Activated CD4-positive, alpha-beta T cell treated with anti-CD3 and anti-CD28 coated beads, Interleukin-2, amount 10 ng/mL, durations not matched to agents 7 days and 5 days (primary cell): ENCODE data around the gene RPP30. TPM values are rescaled to one million over a fixed set of nuclear protein-coding genes. Genes with fewer than 3 reads are reported as not detected.
"Not testable (repeated sequence)": the region's sequence is repeated elsewhere in the genome, so short reads cannot be mapped to it uniquely, and the experiment has no call there.

Experiments used
- CTCF ChIA-PET: fragments of 350-600 bp; sonication (Branson Sonifier 250); formaldehyde crosslinking; loops from one replicate; lab custom pipeline; 2021; ENCODE audit warnings: antibody characterized with exemption; lab: Charles Lee
- POLR2A ChIA-PET: fragments of 350-600 bp; sonication (Branson Sonifier 250); formaldehyde crosslinking; loops from one replicate; lab custom pipeline; 2021; ENCODE audit warnings: antibody characterized with exemption; lab: Charles Lee
- DNase-seq: peaks from one replicate; pipeline ENCODE4 v3.0.0-alpha.2; 2020
- H3K27ac Mint-ChIP-seq: one replicate; pipeline ENCODE4 v1.8.0; 2021; ENCODE audit warnings: mild to moderate bottlenecking, moderate library complexity, mixed read lengths
- H3K27me3 Mint-ChIP-seq: one replicate; pipeline ENCODE4 v1.8.0; 2021; ENCODE audit warnings: mixed read lengths
- H3K36me3 Mint-ChIP-seq: one replicate; pipeline ENCODE4 v1.8.0; 2021; ENCODE audit warnings: low read depth, mixed read lengths
- H3K4me1 Mint-ChIP-seq: one replicate; pipeline ENCODE4 v1.8.0; 2021; ENCODE audit warnings: mixed read lengths
- H3K4me3 Mint-ChIP-seq: one replicate; pipeline ENCODE4 v1.8.0; 2021; ENCODE audit warnings: mild to moderate bottlenecking, moderate library complexity, mixed read lengths
- H3K9me3 Mint-ChIP-seq: one replicate; pipeline ENCODE4 v1.8.0; 2021; ENCODE audit warnings: mixed read lengths
- total RNA-seq, 2 experiments: library from RNA; stranded (reverse); gene quantifications; one replicate each; pipeline ENCODE4 v1.2.3, GENCODE V29; 2021

Gene RPP30
- total RNA-seq, 2 experiments from 2014 or later = 48.9 to 60.2 TPM

DNA sequence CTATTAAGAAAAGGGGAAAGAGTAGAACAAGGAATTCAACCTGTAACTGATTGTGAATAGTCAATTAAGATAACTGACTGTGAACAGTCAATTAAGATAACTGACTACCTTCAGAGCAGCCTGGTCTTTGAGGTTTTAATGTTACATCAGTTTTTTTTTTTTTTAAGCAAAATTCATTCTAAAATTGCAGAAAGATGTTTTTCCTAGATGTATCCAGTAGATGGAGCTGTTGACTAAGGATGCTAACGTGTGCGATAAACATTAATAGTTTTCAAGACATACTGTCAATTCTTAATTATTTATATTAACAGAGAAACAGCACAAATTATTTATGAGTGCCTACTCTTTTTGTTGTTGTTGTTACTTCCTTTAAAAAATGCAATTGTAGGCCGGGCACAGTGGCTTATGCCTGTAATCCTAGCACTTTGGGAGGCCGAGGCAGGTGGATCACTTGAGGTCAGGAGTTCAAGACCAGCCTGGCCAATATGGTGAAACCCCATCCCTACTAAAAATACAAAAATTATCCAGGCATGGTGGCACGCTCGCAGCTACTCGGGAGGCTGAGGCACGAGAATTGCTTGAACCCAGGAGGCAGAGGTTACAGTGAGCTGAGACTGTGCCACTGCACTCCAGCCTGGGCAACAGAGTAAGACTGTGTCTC, 8.4 kb downstream of the RPP30 start:
- H3K4me3 Mint-ChIP-seq, DNase-seq, H3K27ac Mint-ChIP-seq, POLR2A ChIA-PET, H3K4me1 Mint-ChIP-seq, H3K27me3 Mint-ChIP-seq, H3K9me3 Mint-ChIP-seq: not testable (repeated sequence)
- peaks cover 31% of the 10 kb centered on the region for H3K36me3 Mint-ChIP-seq
- CTCF ChIA-PET = interaction anchor here (0.6 to 1.6 kb wide), 8 partner anchors 10 to 1042 kb away, joined by 3 to 7 read pairs (median 4); no protein-coding TSS in a partner anchor

- CTCF ChIA-PET = interaction anchor here (1.0 kb wide), 1 partner anchor 278 kb away, joined by 3 read pairs; no protein-coding TSS in a partner anchor
- DNase-seq = no peak
- POLR2A ChIA-PET = no interaction called here
- peaks cover 3% of the 10 kb centered on the region for H3K4me1 Mint-ChIP-seq
- no peaks in the 10 kb centered on the region for H3K27me3 Mint-ChIP-seq
- H3K36me3 Mint-ChIP-seq = peaks cover 34% of the 10 kb centered on the region
- H3K9me3 Mint-ChIP-seq = no peaks in the 10 kb centered on the region
- no peak overlapping the region for H3K4me3 Mint-ChIP-seq
- H3K27ac Mint-ChIP-seq = no peak overlapping the region
These were observed 12.7 kb downstream of the RPP30 start for GRCh38 chr10:90884431-90884830.

DNA sequence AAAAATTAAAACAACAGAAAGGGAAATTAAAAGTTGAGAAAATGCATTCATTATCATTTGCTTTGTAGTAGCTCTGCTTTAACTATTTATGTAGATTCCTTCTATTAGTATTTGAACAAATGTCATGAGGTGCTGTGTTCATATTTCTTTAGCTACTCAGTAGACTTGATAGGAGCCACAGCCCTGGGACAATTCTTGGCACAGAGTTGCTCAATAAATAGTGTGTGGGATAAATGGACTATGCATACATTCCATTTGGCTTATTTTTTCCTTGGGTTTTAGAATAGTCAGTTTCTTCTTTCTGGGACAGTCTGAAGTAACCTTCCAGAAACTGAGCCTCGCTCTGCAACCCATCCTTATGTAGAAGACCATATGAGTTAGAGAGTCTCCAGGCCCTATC, 13.4 kb downstream of the RPP30 start:
- ChIA-PET POLR2A (no interaction called here), CTCF (no interaction called here)
- Mint-ChIP-seq H3K27ac (no peak overlapping the region), H3K27me3 (no peaks in the 10 kb centered on the region), H3K9me3 (no peaks in the 10 kb centered on the region), H3K4me3 (no peak overlapping the region), H3K36me3 (peaks cover 35% of the 10 kb centered on the region), H3K4me1 (peaks cover under 1% of the 10 kb centered on the region)
- DNase-seq = no peak

GRCh38 chr10:90887555-90887954, 15.8 kb downstream of the RPP30 start:
- no peak overlapping the region for H3K4me3 Mint-ChIP-seq
- peaks cover 44% of the 10 kb centered on the region for H3K36me3 Mint-ChIP-seq
- CTCF ChIA-PET = interaction anchor here (1.2 kb wide), 1 partner anchor 69 kb away, joined by 3 read pairs; no protein-coding TSS in a partner anchor
- DNase-seq = no peak
- no peaks in the 10 kb centered on the region for H3K27me3 Mint-ChIP-seq
- peaks cover 4% of the 10 kb centered on the region for H3K4me1 Mint-ChIP-seq
- POLR2A ChIA-PET = no interaction called here
- H3K9me3 Mint-ChIP-seq = no peaks in the 10 kb centered on the region
- H3K27ac Mint-ChIP-seq = no peak overlapping the region

DNA sequence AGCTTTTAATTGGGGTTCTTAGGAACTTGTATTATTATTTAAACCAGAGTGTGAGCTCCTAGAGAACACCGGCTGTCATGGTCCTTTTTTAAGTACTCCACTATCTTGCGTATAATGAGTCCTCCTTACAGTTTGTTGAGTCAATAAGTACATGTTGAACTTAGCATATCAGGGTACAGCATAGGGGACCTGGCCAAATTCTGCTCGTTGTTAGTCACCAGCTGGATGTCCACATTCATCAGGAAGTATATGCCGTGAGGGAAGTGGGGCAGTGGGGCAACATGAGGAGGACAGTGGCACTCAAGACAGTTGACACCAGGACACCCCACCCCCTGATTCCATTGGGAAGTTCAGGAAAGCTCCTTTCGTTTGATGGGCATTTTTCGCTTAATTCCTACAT, 16.6 kb downstream of the RPP30 start:
- Mint-ChIP-seq H3K27me3 (no peaks in the 10 kb centered on the region), H3K9me3 (no peaks in the 10 kb centered on the region), H3K27ac (no peak overlapping the region), H3K4me1 (peaks cover 5% of the 10 kb centered on the region), H3K4me3 (no peak overlapping the region), H3K36me3 (peaks cover 49% of the 10 kb centered on the region)
- CTCF ChIA-PET = interaction anchor here (0.8 kb wide), 1 partner anchor 18 kb away, joined by 3 read pairs; no protein-coding TSS in a partner anchor
- POLR2A ChIA-PET = no interaction called here
- no peak for DNase-seq

DNA sequence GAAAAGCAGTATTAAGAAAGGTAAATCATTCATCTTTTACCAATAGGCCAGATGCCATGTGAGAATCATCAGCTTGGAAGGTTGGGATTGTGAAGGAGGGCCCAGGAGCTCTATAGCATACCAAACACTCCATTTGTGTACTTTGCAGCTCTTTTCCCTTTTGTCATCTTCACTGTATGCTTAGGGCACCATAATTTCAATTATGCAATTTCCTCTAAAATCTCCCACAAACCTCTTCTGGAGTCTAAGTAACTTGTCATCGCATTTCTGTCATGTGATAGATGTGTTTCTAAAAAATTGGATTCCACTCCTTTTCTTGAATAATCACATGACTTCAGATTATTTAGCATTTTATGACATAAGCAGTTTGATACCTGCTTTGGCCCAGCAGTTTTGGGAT, 17.9 kb downstream of the RPP30 start:
- DNase-seq = no peak
- ChIA-PET CTCF (interaction anchor here (0.6 to 0.8 kb wide), 2 partner anchors 10 to 22 kb away, joined by 3 to 7 read pairs; no protein-coding TSS in a partner anchor), POLR2A (no interaction called here)
- no peaks in the 10 kb centered on the region for H3K9me3 Mint-ChIP-seq
- H3K27me3 Mint-ChIP-seq = no peaks in the 10 kb centered on the region
- H3K27ac Mint-ChIP-seq = no peak overlapping the region
- H3K36me3 Mint-ChIP-seq = peaks cover 52% of the 10 kb centered on the region
- peaks cover 5% of the 10 kb centered on the region for H3K4me1 Mint-ChIP-seq
- no peak overlapping the region for H3K4me3 Mint-ChIP-seq

- no peak overlapping the region for H3K4me3 Mint-ChIP-seq
- ChIA-PET POLR2A (no interaction called here), CTCF (no interaction called here)
- peaks cover 5% of the 10 kb centered on the region for H3K4me1 Mint-ChIP-seq
- no peaks in the 10 kb centered on the region for H3K9me3 Mint-ChIP-seq
- DNase-seq = no peak
- no peaks in the 10 kb centered on the region for H3K27me3 Mint-ChIP-seq
- no peak overlapping the region for H3K27ac Mint-ChIP-seq
- H3K36me3 Mint-ChIP-seq = peaks cover 54% of the 10 kb centered on the region
These were observed 18.6 kb downstream of the RPP30 start for GRCh38 chr10:90890347-90890746.

DNA sequence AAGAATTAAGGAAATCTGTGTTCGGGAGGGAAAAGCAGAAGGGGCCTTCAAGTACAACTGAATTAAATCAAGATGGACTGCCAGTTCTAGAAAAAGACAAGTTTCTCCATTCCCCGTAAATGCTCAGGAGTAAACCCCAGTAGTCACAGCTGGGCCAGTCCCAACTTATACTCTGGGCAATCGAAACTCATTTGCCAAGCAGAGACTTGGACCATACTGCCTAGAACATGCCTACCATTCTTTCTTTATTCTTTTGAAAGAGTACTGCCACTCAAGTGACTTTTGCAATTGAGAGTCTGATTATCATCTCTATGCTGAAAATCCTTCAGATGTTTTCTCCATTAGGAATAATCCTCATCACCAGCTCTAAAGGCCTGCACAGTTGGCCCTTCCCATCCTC, 21.4 kb downstream of the RPP30 start:
- DNase-seq = no peak
- H3K27ac Mint-ChIP-seq = no peak overlapping the region
- ChIA-PET POLR2A (no interaction called here), CTCF (interaction anchor here (1.1 to 1.6 kb wide), 3 partner anchors 18 to 24 kb away, joined by 3 read pairs; partner anchors contain the start of gene RPP30)
- peaks cover 58% of the 10 kb centered on the region for H3K36me3 Mint-ChIP-seq
- H3K9me3 Mint-ChIP-seq = no peaks in the 10 kb centered on the region
- H3K27me3 Mint-ChIP-seq = no peaks in the 10 kb centered on the region
- H3K4me1 Mint-ChIP-seq = peaks cover 19% of the 10 kb centered on the region
- no peak overlapping the region for H3K4me3 Mint-ChIP-seq

DNA sequence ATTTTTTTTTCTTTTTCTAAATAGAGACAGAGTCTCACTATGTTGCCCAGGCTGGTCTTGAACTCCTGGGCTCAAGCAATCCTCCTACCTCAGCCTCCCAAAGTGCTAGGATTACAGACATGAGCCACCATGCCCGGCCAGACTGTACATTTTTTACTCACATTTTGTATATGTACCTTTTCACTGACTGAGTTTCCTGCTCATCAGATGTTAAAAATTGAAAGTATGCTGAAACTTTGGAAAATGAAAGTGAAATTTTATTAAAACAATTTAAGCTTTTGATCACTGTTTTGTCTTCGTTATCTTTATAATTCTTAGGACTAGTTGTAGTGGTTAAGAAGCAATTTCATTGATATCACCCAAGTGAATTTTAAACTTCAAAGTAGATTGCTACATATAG, 25.1 kb downstream of the RPP30 start:
- peaks cover 52% of the 10 kb centered on the region for H3K36me3 Mint-ChIP-seq
- H3K9me3 Mint-ChIP-seq, H3K27me3 Mint-ChIP-seq, POLR2A ChIA-PET, DNase-seq: not testable (repeated sequence)
- peaks cover 17% of the 10 kb centered on the region for H3K4me1 Mint-ChIP-seq
- CTCF ChIA-PET = interaction anchor here (1.2 kb wide), 1 partner anchor 25 kb away, joined by 3 read pairs; the partner anchor contains the start of gene RPP30
- peak overlapping the region; percentile 11 for H3K4me3 Mint-ChIP-seq
- H3K27ac Mint-ChIP-seq = peak overlapping the region; percentile 77

DNA sequence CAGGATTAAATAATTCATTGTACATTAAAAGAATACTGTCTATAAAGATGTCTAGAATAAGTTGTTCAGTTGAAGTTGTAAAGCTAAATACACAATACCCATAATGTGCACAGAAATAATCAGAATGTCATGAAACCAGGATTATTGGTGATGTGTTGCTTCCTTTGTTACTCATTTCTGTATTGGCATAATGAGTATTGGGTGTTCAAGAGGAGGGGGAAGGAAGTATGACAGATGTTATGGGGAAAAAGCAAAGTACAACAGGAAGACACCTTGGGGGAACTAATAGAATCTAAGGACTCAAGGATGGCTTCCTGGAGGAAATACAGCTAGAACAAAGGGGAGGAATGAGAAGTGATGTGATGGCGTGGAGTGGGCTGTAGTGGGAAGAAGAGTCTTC, 34.2 kb downstream of the RPP30 start:
- H3K4me1 Mint-ChIP-seq = peaks cover 8% of the 10 kb centered on the region
- no peak for DNase-seq
- POLR2A ChIA-PET = no interaction called here
- H3K4me3 Mint-ChIP-seq = no peak overlapping the region
- H3K36me3 Mint-ChIP-seq = peaks cover 22% of the 10 kb centered on the region
- H3K27ac Mint-ChIP-seq = no peak overlapping the region
- H3K9me3 Mint-ChIP-seq = no peaks in the 10 kb centered on the region
- CTCF ChIA-PET = no interaction called here
- H3K27me3 Mint-ChIP-seq = no peaks in the 10 kb centered on the region

GRCh38 chr10:90906596-90906995, 34.8 kb downstream of the RPP30 start:
- POLR2A ChIA-PET = no interaction called here
- no peaks in the 10 kb centered on the region for H3K9me3 Mint-ChIP-seq
- no peaks in the 10 kb centered on the region for H3K27me3 Mint-ChIP-seq
- no peak for DNase-seq
- no peak overlapping the region for H3K27ac Mint-ChIP-seq
- peaks cover 9% of the 10 kb centered on the region for H3K4me1 Mint-ChIP-seq
- CTCF ChIA-PET = no interaction called here
- no peak overlapping the region for H3K4me3 Mint-ChIP-seq
- H3K36me3 Mint-ChIP-seq = peaks cover 20% of the 10 kb centered on the region

DNA sequence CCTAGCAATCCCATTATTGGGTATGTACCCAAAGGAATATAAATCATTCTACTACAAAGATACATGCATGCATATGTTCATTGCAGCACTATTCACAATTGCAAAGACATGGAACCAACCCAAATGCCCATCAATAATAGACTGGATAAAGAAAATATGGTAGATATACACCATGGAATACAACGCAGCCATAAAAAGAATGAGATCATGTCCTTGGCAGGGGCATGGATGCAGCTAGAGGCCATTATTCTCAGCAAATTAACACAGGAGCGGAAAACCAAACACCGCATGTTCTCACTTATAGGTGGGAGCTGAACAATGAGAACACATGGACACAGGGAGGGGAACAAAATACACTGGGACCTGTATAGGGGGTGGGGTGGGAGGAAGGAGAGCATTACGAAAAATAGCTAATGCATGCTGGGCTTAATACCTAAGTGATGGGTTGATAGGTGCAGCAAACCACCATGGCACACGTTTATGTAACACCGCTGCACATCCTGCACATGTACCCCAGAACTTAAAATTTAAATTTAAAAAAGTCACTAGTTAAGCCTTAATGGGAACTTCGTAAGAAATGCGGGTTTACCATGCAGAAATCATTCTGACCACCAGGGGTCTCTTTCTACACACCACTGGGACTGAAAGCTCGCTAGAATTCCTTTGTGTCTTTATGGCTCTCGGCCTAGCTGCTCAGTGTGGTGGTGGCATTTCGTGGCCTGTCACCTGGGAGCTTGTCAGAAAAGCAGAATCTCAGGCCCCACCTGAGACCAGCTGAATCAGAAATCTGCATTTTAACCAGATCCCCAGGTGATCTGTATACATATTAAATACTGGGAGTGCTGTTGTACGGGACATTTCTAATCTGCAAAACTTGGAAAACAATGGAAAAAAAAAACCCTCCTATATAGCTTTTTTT, 39.6 kb downstream of the RPP30 start:
- ChIA-PET CTCF (interaction anchor here (0.6 to 3.1 kb wide), 19 partner anchors 10 to 340 kb away, joined by 3 to 20 read pairs (median 3); partner anchors contain the start of genes ANKRD1 and RPP30), POLR2A (no interaction called here)
- DNase-seq = peak; percentile 70
- Mint-ChIP-seq H3K9me3 (no peaks in the 10 kb centered on the region), H3K27me3 (no peaks in the 10 kb centered on the region), H3K4me3 (no peak overlapping the region), H3K4me1 (peaks cover 2% of the 10 kb centered on the region), H3K36me3 (no peaks in the 10 kb centered on the region), H3K27ac (no peak overlapping the region)

- no peak for DNase-seq
- POLR2A ChIA-PET = no interaction called here
- CTCF ChIA-PET = interaction anchor here (0.7 to 3.1 kb wide), 15 partner anchors 10 to 339 kb away, joined by 3 to 20 read pairs (median 3); partner anchors contain the start of genes ANKRD1 and RPP30
- Mint-ChIP-seq H3K9me3 (no peaks in the 10 kb centered on the region), H3K27ac (no peak overlapping the region), H3K4me3 (no peak overlapping the region), H3K27me3 (peaks cover 2% of the 10 kb centered on the region), H3K36me3 (no peaks in the 10 kb centered on the region), H3K4me1 (peaks cover 2% of the 10 kb centered on the region)
These were observed 40.4 kb downstream of the RPP30 start for GRCh38 chr10:90912174-90912573.
